Tibial artery (tissue), 4 donors: ENCODE measurements around the gene GXYLT1.

Source experiments
- DNase-seq, 2 donors: peaks; one replicate each; pipeline ENCODE4 v3.0.0-alpha.2; 2019
- H3K27ac ChIP-seq, 2 donors: fragments of 200-600 bp; sonication (generic) in 1 of 2; 1 replicate in 1 of 2; 2 replicates in 1 of 2; pipeline ENCODE4 v1.5.1; 2018 to 2019; ENCODE audit warnings: mild to moderate bottlenecking in 1 of 2
- H3K27me3 ChIP-seq, 2 donors: fragments of 200-600 bp; sonication (generic) in 1 of 2; one replicate each; pipeline versions ENCODE4 v1.5.1 to v1.6.0; 2016 to 2019
- H3K36me3 ChIP-seq, 3 donors: fragments of 200-600 bp; sonication (generic) in 2 of 3; one replicate each; pipeline ENCODE4 v1.5.1; 2016 to 2019; ENCODE audit warnings: mild to moderate bottlenecking in 2 of 3
- H3K4me1 ChIP-seq, 4 donors: fragments of 200-600 bp; sonication (generic) in 2 of 4; 1 replicate in 3 of 4; 2 replicates in 1 of 4; pipeline ENCODE4 v1.5.1; 2016 to 2019
- H3K4me3 ChIP-seq, 2 donors: fragments of 200-600 bp; sonication (generic) in 1 of 2; 1 replicate in 1 of 2; 2 replicates in 1 of 2; pipeline ENCODE4 v1.5.1; 2018 to 2019; ENCODE audit warnings: mild to moderate bottlenecking in 2 of 2
- H3K9me3 ChIP-seq, 3 donors: fragments of 200-600 bp; sonication (generic) in 1 of 3; one replicate each; pipeline ENCODE4 v1.5.1; 2016 to 2019
- CTCF ChIP-seq, 2 experiments: fragments of 200-600 bp in 1 of 2; fragments of 450-650 bp in 1 of 2; IDR thresholded peaks; one replicate each; pipeline ENCODE4 v1.5.1; 2017 to 2019; ENCODE audit warnings: antibody characterized with exemption in 2 of 2, mild to moderate bottlenecking in 1 of 2, moderate library complexity in 1 of 2
- intact Hi-C: fragments of 100-400 bp; cut with DNase I; formaldehyde crosslinking; loops from one replicate; pipeline ENCODE4 v1.15.0; 2023; ENCODE audit warnings: low total_unique reads

Gene GXYLT1

GRCh38 chr12:42186793-42187192, 42.1 kb upstream of the GXYLT1 start:
- Histone ChIP-seq H3K4me1 (no peaks in the 10 kb centered on the region), H3K27me3 (no peaks in the 10 kb centered on the region), H3K36me3 (peaks cover 0 to 8% (median 5%) of the 10 kb centered on the region in 3 donors), H3K9me3 (no peaks in the 10 kb centered on the region), H3K4me3 (no peak overlapping the region), H3K27ac (no peak overlapping the region)
- intact Hi-C loops, result no loop called here
- DNase-seq, result no peak
- no peak for TF ChIP-seq CTCF (IDR thresholded peaks at IDR 0.05)

- Histone ChIP-seq H3K9me3 (no peaks in the 10 kb centered on the region), H3K27ac (no peak overlapping the region), H3K27me3 (no peaks in the 10 kb centered on the region), H3K36me3 (peaks cover 0 to 8% (median 5%) of the 10 kb centered on the region in 3 donors), H3K4me3 (no peak overlapping the region), H3K4me1 (no peaks in the 10 kb centered on the region)
- no peak for TF ChIP-seq CTCF (IDR thresholded peaks at IDR 0.05)
- no peak for DNase-seq
- intact Hi-C loops, result no loop called here
These were observed 37.7 kb upstream of the GXYLT1 start for GRCh38 chr12:42182394-42182793.

- intact Hi-C loops, result no loop called here
- no peaks in the 10 kb centered on the region for H3K9me3 ChIP-seq
- no peak for TF ChIP-seq CTCF (IDR thresholded peaks at IDR 0.05)
- no peak overlapping the region for H3K27ac ChIP-seq
- DNase-seq, result no peak
- peaks cover 5 to 8% (median 7%) of the 10 kb centered on the region in 3 donors for H3K36me3 ChIP-seq
- no peaks in the 10 kb centered on the region for H3K27me3 ChIP-seq
- no peak overlapping the region for H3K4me3 ChIP-seq
- no peaks in the 10 kb centered on the region for H3K4me1 ChIP-seq
These were observed 36.4 kb upstream of the GXYLT1 start for GRCh38 chr12:42180990-42181596.

DNA sequence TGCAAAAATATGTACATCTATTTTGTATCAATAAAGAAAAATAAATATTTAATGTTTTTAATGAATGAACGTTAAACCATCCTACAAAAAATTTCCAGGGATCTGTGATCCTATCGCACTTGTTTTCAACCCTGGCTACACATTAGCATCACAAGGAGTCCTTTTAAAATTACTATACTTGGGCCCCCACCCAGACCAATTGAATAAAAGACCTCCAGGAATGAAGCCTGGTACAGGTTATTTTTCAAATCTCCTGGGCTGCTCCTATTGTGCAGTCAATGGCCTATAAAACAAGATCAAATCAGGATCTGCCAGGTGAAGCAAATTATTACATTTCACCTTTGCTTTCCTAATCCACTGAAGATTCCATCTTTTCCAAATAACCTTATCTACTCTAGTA, 33.4 kb upstream of the GXYLT1 start:
- TF ChIP-seq CTCF (IDR thresholded peaks at IDR 0.05), result no peak
- H3K4me1 ChIP-seq, result no peaks in the 10 kb centered on the region
- H3K27ac ChIP-seq, result no peak overlapping the region
- H3K36me3 ChIP-seq, result peaks cover 0 to 7% (median 2%) of the 10 kb centered on the region in 3 donors
- no peaks in the 10 kb centered on the region for H3K27me3 ChIP-seq
- no peaks in the 10 kb centered on the region for H3K9me3 ChIP-seq
- DNase-seq, result no peak
- no peak overlapping the region for H3K4me3 ChIP-seq
- intact Hi-C loops, result no loop called here

GRCh38 chr12:42174978-42175377, 30.3 kb upstream of the GXYLT1 start:
- H3K9me3 ChIP-seq, result no peaks in the 10 kb centered on the region
- TF ChIP-seq CTCF (IDR thresholded peaks at IDR 0.05), result no peak
- H3K36me3 ChIP-seq, result peaks cover 0 to 9% (median 7%) of the 10 kb centered on the region in 3 donors
- no peak overlapping the region for H3K27ac ChIP-seq
- intact Hi-C loops, result no loop called here
- DNase-seq, result no peak
- no peak overlapping the region for H3K4me3 ChIP-seq
- H3K4me1 ChIP-seq, result no peaks in the 10 kb centered on the region
- no peaks in the 10 kb centered on the region for H3K27me3 ChIP-seq
